Uterus (tissue), 2 donors: ENCODE measurements around the gene IGSF1.

Source experiments
- POLR2A ChIP-seq, 2 donors: fragments of 450-650 bp; IDR thresholded peaks; one replicate each; pipeline ENCODE4 v1.6.1; 2016; ENCODE audit warnings: antibody characterized with exemption in 2 of 2, mild to moderate bottlenecking in 1 of 2, moderate library complexity in 1 of 2
- TF ChIP-seq, protein P1 (sequence below), 4 experiments: fragments of 200-600 bp in 2 of 4; fragments of 450-650 bp in 2 of 4; sonication (generic) in 2 of 4; IDR thresholded peaks; one replicate each; pipeline ENCODE4 v1.5.1; 2016 to 2019; ENCODE audit warnings: antibody characterized with exemption in 4 of 4, mild to moderate bottlenecking in 2 of 4, moderate library complexity in 1 of 4

DNA sequence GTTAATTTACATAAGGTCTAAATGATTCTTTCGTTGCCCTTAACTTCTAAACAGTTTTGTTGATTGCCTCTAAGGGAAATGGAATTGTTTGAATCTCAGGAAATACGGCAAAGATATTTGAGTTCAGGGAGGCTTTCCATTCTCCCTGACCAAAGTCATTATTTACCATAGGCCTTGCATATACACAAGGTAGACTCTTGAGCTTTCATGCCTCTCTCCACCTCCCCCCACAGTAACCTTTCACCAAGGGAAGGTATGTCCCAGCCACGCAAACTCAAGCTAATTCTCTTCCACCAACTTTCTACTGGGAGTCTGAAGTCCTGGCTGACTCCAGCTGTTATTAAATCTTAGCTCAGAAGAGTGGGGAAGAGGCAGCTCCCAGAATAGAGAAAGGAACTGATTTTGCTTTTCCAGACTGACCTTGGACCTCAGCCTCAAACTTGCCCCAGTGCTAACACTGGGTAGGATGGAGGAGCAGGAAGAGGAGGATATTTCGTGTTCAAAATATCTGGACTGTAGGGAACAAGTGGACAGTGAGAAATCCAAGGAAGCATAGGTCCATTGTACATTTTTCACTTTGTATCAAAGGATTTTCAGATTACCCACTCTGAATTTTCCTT is 1.4 kb downstream of the IGSF1 start:
- TF ChIP-seq, protein P1, sequence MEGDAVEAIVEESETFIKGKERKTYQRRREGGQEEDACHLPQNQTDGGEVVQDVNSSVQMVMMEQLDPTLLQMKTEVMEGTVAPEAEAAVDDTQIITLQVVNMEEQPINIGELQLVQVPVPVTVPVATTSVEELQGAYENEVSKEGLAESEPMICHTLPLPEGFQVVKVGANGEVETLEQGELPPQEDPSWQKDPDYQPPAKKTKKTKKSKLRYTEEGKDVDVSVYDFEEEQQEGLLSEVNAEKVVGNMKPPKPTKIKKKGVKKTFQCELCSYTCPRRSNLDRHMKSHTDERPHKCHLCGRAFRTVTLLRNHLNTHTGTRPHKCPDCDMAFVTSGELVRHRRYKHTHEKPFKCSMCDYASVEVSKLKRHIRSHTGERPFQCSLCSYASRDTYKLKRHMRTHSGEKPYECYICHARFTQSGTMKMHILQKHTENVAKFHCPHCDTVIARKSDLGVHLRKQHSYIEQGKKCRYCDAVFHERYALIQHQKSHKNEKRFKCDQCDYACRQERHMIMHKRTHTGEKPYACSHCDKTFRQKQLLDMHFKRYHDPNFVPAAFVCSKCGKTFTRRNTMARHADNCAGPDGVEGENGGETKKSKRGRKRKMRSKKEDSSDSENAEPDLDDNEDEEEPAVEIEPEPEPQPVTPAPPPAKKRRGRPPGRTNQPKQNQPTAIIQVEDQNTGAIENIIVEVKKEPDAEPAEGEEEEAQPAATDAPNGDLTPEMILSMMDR (IDR thresholded peaks at IDR 0.05), result no peak
- TF ChIP-seq POLR2A (IDR thresholded peaks at IDR 0.05), result no peak
